GM23338 (cell line): ENCODE measurements around the gene PCA3. TPM values are rescaled to one million over a fixed set of nuclear protein-coding genes. Genes with fewer than 3 reads are reported as not detected.

ENCODE experiments used
- ATAC-seq: fragments of 200-7000 bp; cut with Tn5 transposase; 3 replicates; pipeline ENCODE4 v1.9.1; 2020
- DNase-seq: peaks from one replicate; pipeline ENCODE4 v3.0.0-alpha.2; 2015; ENCODE audit warnings: low spot score
- H2AFZ ChIP-seq: fragments of 200-600 bp; sonication (generic); 2 replicates; pipeline ENCODE4 v1.8.0; 2016; ENCODE audit warnings: antibody characterized with exemption, mild to moderate bottlenecking, moderate library complexity
- H3F3A ChIP-seq: fragments of 200-600 bp; sonication (generic); replicated peaks from 2 replicates; pipeline ENCODE4 v1.8.0; 2017; ENCODE audit warnings: antibody characterized with exemption, mixed run types, low read depth
- H3K27ac ChIP-seq: fragments of 200-600 bp; sonication (generic); 2 replicates; pipeline ENCODE4 v1.6.1; 2016; ENCODE audit warnings: low read depth
- H3K27me3 ChIP-seq: fragments of 200-600 bp; sonication (generic); 2 replicates; pipeline ENCODE4 v1.8.0; 2016; ENCODE audit warnings: mild to moderate bottlenecking, mixed run types, moderate library complexity; ENCODE audit not compliant: insufficient read depth
- H3K36me3 ChIP-seq: fragments of 200-600 bp; sonication (generic); 2 replicates; pipeline ENCODE4 v1.8.0; 2016; ENCODE audit warnings: mild to moderate bottlenecking; ENCODE audit not compliant: insufficient read depth
- H3K4me1 ChIP-seq: fragments of 200-600 bp; sonication (generic); 2 replicates; pipeline ENCODE4 v1.8.0; 2016; ENCODE audit warnings: mild to moderate bottlenecking, moderate library complexity; ENCODE audit not compliant: insufficient read depth
- H3K4me2 ChIP-seq: fragments of 200-600 bp; sonication (generic); 2 replicates; pipeline ENCODE4 v1.7.1; 2017; ENCODE audit warnings: mixed run types
- H3K4me3 ChIP-seq: fragments of 200-600 bp; sonication (generic); 2 replicates; pipeline ENCODE4 v1.6.1; 2016; ENCODE audit warnings: mixed run types
- H3K79me2 ChIP-seq: fragments of 200-600 bp; sonication (generic); replicated peaks from 2 replicates; pipeline ENCODE4 v1.8.0; 2017; ENCODE audit warnings: mild to moderate bottlenecking; ENCODE audit not compliant: insufficient read depth
- H3K9me2 ChIP-seq: fragments of 200-600 bp; sonication (generic); 2 replicates; pipeline ENCODE4 v1.8.0; 2017; ENCODE audit not compliant: insufficient read depth
- H4K20me1 ChIP-seq: fragments of 200-600 bp; sonication (generic); replicated peaks from 2 replicates; pipeline ENCODE4 v1.8.0; 2017; ENCODE audit warnings: mild to moderate bottlenecking; ENCODE audit not compliant: insufficient read depth
- H3K27ac Mint-ChIP-seq: 2 replicates; pipeline ENCODE4 v1.8.0; 2020; ENCODE audit warnings: inconsistent platforms, mild to moderate bottlenecking, moderate library complexity, mixed read lengths
- H3K27me3 Mint-ChIP-seq: 3 replicates; pipeline ENCODE4 v1.8.0; 2022; ENCODE audit warnings: low read depth, mild to moderate bottlenecking, moderate library complexity, mixed read lengths, inconsistent platforms; ENCODE audit not compliant: insufficient read depth, poor library complexity
- H3K36me3 Mint-ChIP-seq: 3 replicates; pipeline ENCODE4 v1.8.0; 2021; ENCODE audit warnings: low read depth, mild to moderate bottlenecking, inconsistent platforms, moderate library complexity, mixed read lengths
- H3K4me1 Mint-ChIP-seq: 3 replicates; pipeline ENCODE4 v1.8.0; 2020; ENCODE audit warnings: mild to moderate bottlenecking, inconsistent platforms, mixed read lengths
- H3K4me3 Mint-ChIP-seq: 3 replicates; pipeline ENCODE4 v1.8.0; 2021; ENCODE audit warnings: moderate library complexity, mild to moderate bottlenecking, inconsistent platforms, mixed read lengths
- H3K9me3 Mint-ChIP-seq: 3 replicates; pipeline ENCODE4 v1.8.0; 2020; ENCODE audit warnings: moderate library complexity, mild to moderate bottlenecking, inconsistent platforms, mixed read lengths
- CREB1 ChIP-seq: fragments of 250-450 bp; sonication (Bioruptor Pico); IDR thresholded peaks from 2 replicates; pipeline ENCODE4 v1.5.0; 2020; ENCODE audit warnings: low read depth, mild to moderate bottlenecking, moderate library complexity
- CTCF ChIP-seq, 2 experiments: fragments of 200-600 bp in 1 of 2; sonication (generic) in 1 of 2; conservative IDR thresholded peaks; 2 replicates each; pipeline versions ENCODE4 v1.5.1 to v1.6.1; 2016 to 2017; ENCODE audit warnings: antibody characterized with exemption in 2 of 2, low read depth in 2 of 2, mild to moderate bottlenecking in 2 of 2, moderate library complexity in 1 of 2
- ETS1 ChIP-seq: IDR thresholded peaks from 2 replicates; pipeline ENCODE4 v1.6.1; 2016; ENCODE audit warnings: antibody characterized with exemption
- EZH2 ChIP-seq: fragments of 200-600 bp; sonication (generic); IDR thresholded peaks from one replicate; pipeline ENCODE4 v1.8.0; 2017; ENCODE audit warnings: antibody characterized with exemption, mild to moderate bottlenecking, low read depth; ENCODE audit not compliant: unreplicated experiment
- EZH2phosphoT487 ChIP-seq: fragments of 200-600 bp; sonication (generic); IDR thresholded peaks from one replicate; pipeline ENCODE4 v1.8.1; 2018; ENCODE audit warnings: antibody characterized with exemption; ENCODE audit not compliant: unreplicated experiment
- JUNB ChIP-seq: IDR thresholded peaks from one replicate; pipeline ENCODE4 v1.6.1; 2016; ENCODE audit warnings: antibody characterized with exemption; ENCODE audit not compliant: unreplicated experiment
- NANOG ChIP-seq: IDR thresholded peaks from 2 replicates; pipeline ENCODE4 v1.6.1; 2016; ENCODE audit warnings: antibody characterized with exemption, borderline replicate concordance
- POLR2AphosphoS5 ChIP-seq: IDR thresholded peaks from 2 replicates; pipeline ENCODE4 v1.6.1; 2016; ENCODE audit warnings: antibody characterized with exemption, low read depth
- REST ChIP-seq: IDR thresholded peaks from one replicate; pipeline ENCODE4 v1.6.1; 2018; ENCODE audit warnings: antibody characterized with exemption; ENCODE audit not compliant: unreplicated experiment
- STAT1 ChIP-seq: IDR thresholded peaks from one replicate; pipeline ENCODE4 v1.6.1; 2016; ENCODE audit warnings: antibody characterized with exemption; ENCODE audit not compliant: unreplicated experiment
- ZNF114 ChIP-seq: fragments of 250-450 bp; sonication (Bioruptor Pico); IDR thresholded peaks from 2 replicates; pipeline ENCODE4 v1.5.0; 2020; ENCODE audit warnings: mild to moderate bottlenecking, moderate library complexity
- ZNF331 ChIP-seq: fragments of 250-450 bp; sonication (Bioruptor Pico); IDR thresholded peaks from 2 replicates; pipeline ENCODE4 v1.5.0; 2020; ENCODE audit warnings: low read depth, mild to moderate bottlenecking, moderate library complexity
- ZNF462 ChIP-seq: fragments of 250-450 bp; sonication (Bioruptor Pico); IDR thresholded peaks from 2 replicates; pipeline ENCODE4 v1.5.0; 2020; ENCODE audit warnings: mild to moderate bottlenecking, moderate library complexity
- long read RNA-seq: library from polyadenylated mRNA; unstranded; transcript quantifications from one replicate; pipeline ENCODE4 v2.0.0, GENCODE V29; 2020; ENCODE audit not compliant: unreplicated experiment
- polyA plus RNA-seq: library from polyadenylated mRNA; unstranded; fragments of >200 nt; fragmentation: Nextera tagmentation; extraction: Ambion mirVana; gene quantifications from 2 replicates; pipeline ENCODE4 v1.2.1, GENCODE V29; 2016
- total RNA-seq: library from RNA; depleted of rRNA; stranded (reverse); fragments of >200 nt; shearing (Covaris generic); gene quantifications from 2 replicates; pipeline ENCODE4 v1.2.3, GENCODE V29; 2014; rRNA removed

The PCA3 gene
- total RNA-seq (0.28 TPM in 1 of 2 replicates, not detected in the other), polyA plus RNA-seq (0.57 and 0.76 TPM in 2 replicates)
- long read RNA-seq: 0 reads

- Histone ChIP-seq H3K27me3 (no peaks in the 10 kb centered on the region), H3K36me3 (no peaks in the 10 kb centered on the region), H3K79me2 (no peaks in the 10 kb centered on the region), H3F3A (no peaks in the 10 kb centered on the region), H3K4me2 (no peak within 1 kb of the TSS), H2AFZ (no peak within 1 kb of the TSS), H3K4me1 (no peaks in the 10 kb centered on the region), H3K4me3 (no peak within 1 kb of the TSS), H3K9me2 (no peaks in the 10 kb centered on the region), H3K27ac (no peak within 1 kb of the TSS), H4K20me1 (no peaks in the 10 kb centered on the region)
- no peaks in the 10 kb centered on the region for H3K27me3 Mint-ChIP-seq
- TF ChIP-seq EZH2phosphoT487 (no peak), ZNF114 (CRISPR knock-in tag) (no peak), STAT1 (no peak), POLR2AphosphoS5 (no peak), EZH2 (no peak), JUNB (no peak), NANOG (no peak), REST (no peak), ZNF331 (CRISPR knock-in tag) (no peak), ZNF462 (CRISPR knock-in tag) (no peak), ETS1 (no peak), CREB1 (CRISPR knock-in tag) (no peak), CTCF (conservative IDR thresholded peaks at IDR 0.05; ENCODE audit: low read depth in 2 of 2) (no peak)
- H3K4me3 Mint-ChIP-seq: no peak within 1 kb of the TSS
- H3K4me1 Mint-ChIP-seq: no peaks in the 10 kb centered on the region
- ATAC-seq: no peak
- H3K9me3 Mint-ChIP-seq: no peaks in the 10 kb centered on the region; the same call in 2 of the 3 replicates
- no peak for DNase-seq
- no peaks in the 10 kb centered on the region for H3K36me3 Mint-ChIP-seq
- H3K27ac Mint-ChIP-seq: no peak within 1 kb of the TSS
Observed at GRCh38 chr9:76764138-76764537, at the start of gene PCA3. Gene PCA3, plus strand, starts transcription at chr9:76764438.
